GM23338 (cell line): ENCODE results near the gene MYLK. TPM values are rescaled to one million over a fixed set of nuclear protein-coding genes. Genes with fewer than 3 reads are reported as not detected.
A peak's percentile ranks its signal among the peaks of the same experiment; 100 is the strongest.

Experiments used
- ATAC-seq: fragments of 200-7000 bp; cut with Tn5 transposase; 3 replicates; pipeline ENCODE4 v1.9.1; 2020
- DNase-seq: peaks from one replicate; pipeline ENCODE4 v3.0.0-alpha.2; 2015; ENCODE audit warnings: low spot score
- H2AFZ ChIP-seq: fragments of 200-600 bp; sonication (generic); 2 replicates; pipeline ENCODE4 v1.8.0; 2016; ENCODE audit warnings: antibody characterized with exemption, mild to moderate bottlenecking, moderate library complexity
- H3F3A ChIP-seq: fragments of 200-600 bp; sonication (generic); replicated peaks from 2 replicates; pipeline ENCODE4 v1.8.0; 2017; ENCODE audit warnings: antibody characterized with exemption, mixed run types, low read depth
- H3K27ac ChIP-seq: fragments of 200-600 bp; sonication (generic); 2 replicates; pipeline ENCODE4 v1.6.1; 2016; ENCODE audit warnings: low read depth
- H3K27me3 ChIP-seq: fragments of 200-600 bp; sonication (generic); 2 replicates; pipeline ENCODE4 v1.8.0; 2016; ENCODE audit warnings: mild to moderate bottlenecking, mixed run types, moderate library complexity; ENCODE audit not compliant: insufficient read depth
- H3K36me3 ChIP-seq: fragments of 200-600 bp; sonication (generic); 2 replicates; pipeline ENCODE4 v1.8.0; 2016; ENCODE audit warnings: mild to moderate bottlenecking; ENCODE audit not compliant: insufficient read depth
- H3K4me1 ChIP-seq: fragments of 200-600 bp; sonication (generic); 2 replicates; pipeline ENCODE4 v1.8.0; 2016; ENCODE audit warnings: mild to moderate bottlenecking, moderate library complexity; ENCODE audit not compliant: insufficient read depth
- H3K4me2 ChIP-seq: fragments of 200-600 bp; sonication (generic); 2 replicates; pipeline ENCODE4 v1.7.1; 2017; ENCODE audit warnings: mixed run types
- H3K4me3 ChIP-seq: fragments of 200-600 bp; sonication (generic); 2 replicates; pipeline ENCODE4 v1.6.1; 2016; ENCODE audit warnings: mixed run types
- H3K79me2 ChIP-seq: fragments of 200-600 bp; sonication (generic); replicated peaks from 2 replicates; pipeline ENCODE4 v1.8.0; 2017; ENCODE audit warnings: mild to moderate bottlenecking; ENCODE audit not compliant: insufficient read depth
- H3K9me2 ChIP-seq: fragments of 200-600 bp; sonication (generic); 2 replicates; pipeline ENCODE4 v1.8.0; 2017; ENCODE audit not compliant: insufficient read depth
- H4K20me1 ChIP-seq: fragments of 200-600 bp; sonication (generic); replicated peaks from 2 replicates; pipeline ENCODE4 v1.8.0; 2017; ENCODE audit warnings: mild to moderate bottlenecking; ENCODE audit not compliant: insufficient read depth
- H3K27ac Mint-ChIP-seq: 2 replicates; pipeline ENCODE4 v1.8.0; 2020; ENCODE audit warnings: inconsistent platforms, mild to moderate bottlenecking, moderate library complexity, mixed read lengths
- H3K27me3 Mint-ChIP-seq: 3 replicates; pipeline ENCODE4 v1.8.0; 2022; ENCODE audit warnings: low read depth, mild to moderate bottlenecking, moderate library complexity, mixed read lengths, inconsistent platforms; ENCODE audit not compliant: insufficient read depth, poor library complexity
- H3K36me3 Mint-ChIP-seq: 3 replicates; pipeline ENCODE4 v1.8.0; 2021; ENCODE audit warnings: low read depth, mild to moderate bottlenecking, inconsistent platforms, moderate library complexity, mixed read lengths
- H3K4me1 Mint-ChIP-seq: 3 replicates; pipeline ENCODE4 v1.8.0; 2020; ENCODE audit warnings: mild to moderate bottlenecking, inconsistent platforms, mixed read lengths
- H3K4me3 Mint-ChIP-seq: 3 replicates; pipeline ENCODE4 v1.8.0; 2021; ENCODE audit warnings: moderate library complexity, mild to moderate bottlenecking, inconsistent platforms, mixed read lengths
- H3K9me3 Mint-ChIP-seq: 3 replicates; pipeline ENCODE4 v1.8.0; 2020; ENCODE audit warnings: moderate library complexity, mild to moderate bottlenecking, inconsistent platforms, mixed read lengths
- polyA plus RNA-seq: library from polyadenylated mRNA; unstranded; fragments of >200 nt; fragmentation: Nextera tagmentation; extraction: Ambion mirVana; gene quantifications from 2 replicates; pipeline ENCODE4 v1.2.1, GENCODE V29; 2016
- total RNA-seq: library from RNA; depleted of rRNA; stranded (reverse); fragments of >200 nt; shearing (Covaris generic); gene quantifications from 2 replicates; pipeline ENCODE4 v1.2.3, GENCODE V29; 2014
- TF ChIP-seq, protein P1 (sequence below): fragments of 250-450 bp; sonication (Bioruptor Pico); IDR thresholded peaks from 2 replicates; pipeline ENCODE4 v1.5.0; 2020; ENCODE audit warnings: mild to moderate bottlenecking, moderate library complexity
- TF ChIP-seq, protein P2 (sequence below): IDR thresholded peaks from one replicate; pipeline ENCODE4 v1.6.1; 2018; ENCODE audit warnings: antibody characterized with exemption; ENCODE audit not compliant: unreplicated experiment
- TF ChIP-seq, protein P3 (sequence below), 2 experiments: fragments of 200-600 bp in 1 of 2; sonication (generic) in 1 of 2; conservative IDR thresholded peaks; 2 replicates each; pipeline versions ENCODE4 v1.5.1 to v1.6.1; 2016 to 2017; ENCODE audit warnings: antibody characterized with exemption in 2 of 2, low read depth in 2 of 2, mild to moderate bottlenecking in 2 of 2, moderate library complexity in 1 of 2

Gene MYLK
- total and polyA plus RNA-seq, 2 experiments from 2014 or later: 11.5 to 17.9 TPM

- TF ChIP-seq, protein P1, sequence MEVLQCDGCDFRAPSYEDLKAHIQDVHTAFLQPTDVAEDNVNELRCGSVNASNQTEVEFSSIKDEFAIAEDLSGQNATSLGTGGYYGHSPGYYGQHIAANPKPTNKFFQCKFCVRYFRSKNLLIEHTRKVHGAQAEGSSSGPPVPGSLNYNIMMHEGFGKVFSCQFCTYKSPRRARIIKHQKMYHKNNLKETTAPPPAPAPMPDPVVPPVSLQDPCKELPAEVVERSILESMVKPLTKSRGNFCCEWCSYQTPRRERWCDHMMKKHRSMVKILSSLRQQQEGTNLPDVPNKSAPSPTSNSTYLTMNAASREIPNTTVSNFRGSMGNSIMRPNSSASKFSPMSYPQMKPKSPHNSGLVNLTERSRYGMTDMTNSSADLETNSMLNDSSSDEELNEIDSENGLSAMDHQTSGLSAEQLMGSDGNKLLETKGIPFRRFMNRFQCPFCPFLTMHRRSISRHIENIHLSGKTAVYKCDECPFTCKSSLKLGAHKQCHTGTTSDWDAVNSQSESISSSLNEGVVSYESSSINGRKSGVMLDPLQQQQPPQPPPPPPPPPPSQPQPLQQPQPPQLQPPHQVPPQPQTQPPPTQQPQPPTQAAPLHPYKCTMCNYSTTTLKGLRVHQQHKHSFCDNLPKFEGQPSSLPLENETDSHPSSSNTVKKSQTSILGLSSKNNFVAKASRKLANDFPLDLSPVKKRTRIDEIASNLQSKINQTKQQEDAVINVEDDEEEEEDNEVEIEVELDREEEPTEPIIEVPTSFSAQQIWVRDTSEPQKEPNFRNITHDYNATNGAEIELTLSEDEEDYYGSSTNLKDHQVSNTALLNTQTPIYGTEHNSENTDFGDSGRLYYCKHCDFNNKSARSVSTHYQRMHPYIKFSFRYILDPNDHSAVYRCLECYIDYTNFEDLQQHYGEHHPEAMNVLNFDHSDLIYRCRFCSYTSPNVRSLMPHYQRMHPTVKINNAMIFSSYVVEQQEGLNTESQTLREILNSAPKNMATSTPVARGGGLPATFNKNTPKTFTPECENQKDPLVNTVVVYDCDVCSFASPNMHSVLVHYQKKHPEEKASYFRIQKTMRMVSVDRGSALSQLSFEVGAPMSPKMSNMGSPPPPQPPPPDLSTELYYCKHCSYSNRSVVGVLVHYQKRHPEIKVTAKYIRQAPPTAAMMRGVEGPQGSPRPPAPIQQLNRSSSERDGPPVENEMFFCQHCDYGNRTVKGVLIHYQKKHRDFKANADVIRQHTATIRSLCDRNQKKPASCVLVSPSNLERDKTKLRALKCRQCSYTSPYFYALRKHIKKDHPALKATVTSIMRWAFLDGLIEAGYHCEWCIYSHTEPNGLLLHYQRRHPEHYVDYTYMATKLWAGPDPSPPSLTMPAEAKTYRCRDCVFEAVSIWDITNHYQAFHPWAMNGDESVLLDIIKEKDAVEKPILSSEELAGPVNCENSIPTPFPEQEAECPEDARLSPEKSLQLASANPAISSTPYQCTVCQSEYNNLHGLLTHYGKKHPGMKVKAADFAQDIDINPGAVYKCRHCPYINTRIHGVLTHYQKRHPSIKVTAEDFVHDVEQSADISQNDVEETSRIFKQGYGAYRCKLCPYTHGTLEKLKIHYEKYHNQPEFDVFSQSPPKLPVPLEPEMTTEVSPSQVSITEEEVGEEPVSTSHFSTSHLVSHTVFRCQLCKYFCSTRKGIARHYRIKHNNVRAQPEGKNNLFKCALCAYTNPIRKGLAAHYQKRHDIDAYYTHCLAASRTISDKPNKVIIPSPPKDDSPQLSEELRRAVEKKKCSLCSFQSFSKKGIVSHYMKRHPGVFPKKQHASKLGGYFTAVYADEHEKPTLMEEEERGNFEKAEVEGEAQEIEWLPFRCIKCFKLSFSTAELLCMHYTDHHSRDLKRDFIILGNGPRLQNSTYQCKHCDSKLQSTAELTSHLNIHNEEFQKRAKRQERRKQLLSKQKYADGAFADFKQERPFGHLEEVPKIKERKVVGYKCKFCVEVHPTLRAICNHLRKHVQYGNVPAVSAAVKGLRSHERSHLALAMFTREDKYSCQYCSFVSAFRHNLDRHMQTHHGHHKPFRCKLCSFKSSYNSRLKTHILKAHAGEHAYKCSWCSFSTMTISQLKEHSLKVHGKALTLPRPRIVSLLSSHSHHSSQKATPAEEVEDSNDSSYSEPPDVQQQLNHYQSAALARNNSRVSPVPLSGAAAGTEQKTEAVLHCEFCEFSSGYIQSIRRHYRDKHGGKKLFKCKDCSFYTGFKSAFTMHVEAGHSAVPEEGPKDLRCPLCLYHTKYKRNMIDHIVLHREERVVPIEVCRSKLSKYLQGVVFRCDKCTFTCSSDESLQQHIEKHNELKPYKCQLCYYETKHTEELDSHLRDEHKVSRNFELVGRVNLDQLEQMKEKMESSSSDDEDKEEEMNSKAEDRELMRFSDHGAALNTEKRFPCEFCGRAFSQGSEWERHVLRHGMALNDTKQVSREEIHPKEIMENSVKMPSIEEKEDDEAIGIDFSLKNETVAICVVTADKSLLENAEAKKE (CRISPR knock-in tag): no peak
- TF ChIP-seq, protein P2, sequence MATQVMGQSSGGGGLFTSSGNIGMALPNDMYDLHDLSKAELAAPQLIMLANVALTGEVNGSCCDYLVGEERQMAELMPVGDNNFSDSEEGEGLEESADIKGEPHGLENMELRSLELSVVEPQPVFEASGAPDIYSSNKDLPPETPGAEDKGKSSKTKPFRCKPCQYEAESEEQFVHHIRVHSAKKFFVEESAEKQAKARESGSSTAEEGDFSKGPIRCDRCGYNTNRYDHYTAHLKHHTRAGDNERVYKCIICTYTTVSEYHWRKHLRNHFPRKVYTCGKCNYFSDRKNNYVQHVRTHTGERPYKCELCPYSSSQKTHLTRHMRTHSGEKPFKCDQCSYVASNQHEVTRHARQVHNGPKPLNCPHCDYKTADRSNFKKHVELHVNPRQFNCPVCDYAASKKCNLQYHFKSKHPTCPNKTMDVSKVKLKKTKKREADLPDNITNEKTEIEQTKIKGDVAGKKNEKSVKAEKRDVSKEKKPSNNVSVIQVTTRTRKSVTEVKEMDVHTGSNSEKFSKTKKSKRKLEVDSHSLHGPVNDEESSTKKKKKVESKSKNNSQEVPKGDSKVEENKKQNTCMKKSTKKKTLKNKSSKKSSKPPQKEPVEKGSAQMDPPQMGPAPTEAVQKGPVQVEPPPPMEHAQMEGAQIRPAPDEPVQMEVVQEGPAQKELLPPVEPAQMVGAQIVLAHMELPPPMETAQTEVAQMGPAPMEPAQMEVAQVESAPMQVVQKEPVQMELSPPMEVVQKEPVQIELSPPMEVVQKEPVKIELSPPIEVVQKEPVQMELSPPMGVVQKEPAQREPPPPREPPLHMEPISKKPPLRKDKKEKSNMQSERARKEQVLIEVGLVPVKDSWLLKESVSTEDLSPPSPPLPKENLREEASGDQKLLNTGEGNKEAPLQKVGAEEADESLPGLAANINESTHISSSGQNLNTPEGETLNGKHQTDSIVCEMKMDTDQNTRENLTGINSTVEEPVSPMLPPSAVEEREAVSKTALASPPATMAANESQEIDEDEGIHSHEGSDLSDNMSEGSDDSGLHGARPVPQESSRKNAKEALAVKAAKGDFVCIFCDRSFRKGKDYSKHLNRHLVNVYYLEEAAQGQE: no peak
These were observed 25.7 kb upstream of the MYLK start (continued) for GRCh38 chr3:123909785-123910184.

GRCh38 chr3:123907720-123908119, 23.6 kb upstream of the MYLK start:
- Mint-ChIP-seq H3K4me3 (no peak overlapping the region), H3K9me3 (no peaks in the 10 kb centered on the region), H3K4me1 (peaks cover 3% of the 10 kb centered on the region; the same call in 1 of the 3 replicates), H3K27me3 (peaks cover 1% of the 10 kb centered on the region), H3K36me3 (no peaks in the 10 kb centered on the region), H3K27ac (no peak overlapping the region)
- Histone ChIP-seq H3K27me3 (no peaks in the 10 kb centered on the region), H2AFZ (no peak overlapping the region), H3K4me3 (no peak overlapping the region), H3K79me2 (no peaks in the 10 kb centered on the region), H3F3A (no peaks in the 10 kb centered on the region), H3K4me2 (no peak overlapping the region), H3K4me1 (no peaks in the 10 kb centered on the region), H3K36me3 (no peaks in the 10 kb centered on the region), H3K27ac (no peak overlapping the region), H4K20me1 (no peaks in the 10 kb centered on the region), H3K9me2 (no peaks in the 10 kb centered on the region)
- TF ChIP-seq, protein P3, sequence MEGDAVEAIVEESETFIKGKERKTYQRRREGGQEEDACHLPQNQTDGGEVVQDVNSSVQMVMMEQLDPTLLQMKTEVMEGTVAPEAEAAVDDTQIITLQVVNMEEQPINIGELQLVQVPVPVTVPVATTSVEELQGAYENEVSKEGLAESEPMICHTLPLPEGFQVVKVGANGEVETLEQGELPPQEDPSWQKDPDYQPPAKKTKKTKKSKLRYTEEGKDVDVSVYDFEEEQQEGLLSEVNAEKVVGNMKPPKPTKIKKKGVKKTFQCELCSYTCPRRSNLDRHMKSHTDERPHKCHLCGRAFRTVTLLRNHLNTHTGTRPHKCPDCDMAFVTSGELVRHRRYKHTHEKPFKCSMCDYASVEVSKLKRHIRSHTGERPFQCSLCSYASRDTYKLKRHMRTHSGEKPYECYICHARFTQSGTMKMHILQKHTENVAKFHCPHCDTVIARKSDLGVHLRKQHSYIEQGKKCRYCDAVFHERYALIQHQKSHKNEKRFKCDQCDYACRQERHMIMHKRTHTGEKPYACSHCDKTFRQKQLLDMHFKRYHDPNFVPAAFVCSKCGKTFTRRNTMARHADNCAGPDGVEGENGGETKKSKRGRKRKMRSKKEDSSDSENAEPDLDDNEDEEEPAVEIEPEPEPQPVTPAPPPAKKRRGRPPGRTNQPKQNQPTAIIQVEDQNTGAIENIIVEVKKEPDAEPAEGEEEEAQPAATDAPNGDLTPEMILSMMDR (conservative IDR thresholded peaks at IDR 0.05; ENCODE audit: low read depth in 2 of 2): peak; percentile 47 to 57
- TF ChIP-seq, protein P2: no peak
- peak; percentile 56 for DNase-seq
- peak; percentile 52; the same call in 2 of the 3 replicates for ATAC-seq
